ENCODE results near the gene PXDN.
"Not testable (repeated sequence)": the region's sequence is repeated elsewhere in the genome, so short reads cannot be mapped to it uniquely, and the experiment has no call there.

The PXDN gene

GRCh38 chr2:1774929-1775328, 30.6 kb upstream of the PXDN start:
- DNase-seq (ENCODE audit: low read depth): no peak

GRCh38 chr2:1773883-1774282, 29.6 kb upstream of the PXDN start:
- DNase-seq (ENCODE audit: low read depth): no peak

- peak; percentile 80 for DNase-seq (ENCODE audit: low read depth)
Observed at GRCh38 chr2:1772471-1773267, 28.4 kb upstream of the PXDN start.

- no peak for DNase-seq (ENCODE audit: low read depth)
Observed at GRCh38 chr2:1771626-1772280, 27.4 kb upstream of the PXDN start.

GRCh38 chr2:1770566-1771380, 26.5 kb upstream of the PXDN start:
- no peak for DNase-seq (ENCODE audit: low read depth)

GRCh38 chr2:1769703-1770422, 25.5 kb upstream of the PXDN start:
- peak; percentile 59 for DNase-seq (ENCODE audit: low read depth)

GRCh38 chr2:1767939-1768691, 23.8 kb upstream of the PXDN start:
- DNase-seq (ENCODE audit: low read depth): no peak

GRCh38 chr2:1766851-1767811, 22.8 kb upstream of the PXDN start:
- no peak for DNase-seq (ENCODE audit: low read depth)

GRCh38 chr2:1766425-1766824, 22.1 kb upstream of the PXDN start:
- no peak for DNase-seq (ENCODE audit: low read depth)

- DNase-seq (ENCODE audit: low read depth): peak; percentile 60
Observed at GRCh38 chr2:1765201-1765600, 20.9 kb upstream of the PXDN start.

- no peak for DNase-seq (ENCODE audit: low read depth)
Observed at GRCh38 chr2:1759611-1759930, 15.3 kb upstream of the PXDN start.

GRCh38 chr2:1758774-1759610, 14.7 kb upstream of the PXDN start:
- no peak for DNase-seq (ENCODE audit: low read depth)

GRCh38 chr2:1758171-1758570, 13.9 kb upstream of the PXDN start:
- no peak for DNase-seq (ENCODE audit: low read depth)

GRCh38 chr2:1757567-1757966, 13.3 kb upstream of the PXDN start:
- DNase-seq (ENCODE audit: low read depth): no peak

- not testable (repeated sequence) for DNase-seq (ENCODE audit: low read depth)
Observed at GRCh38 chr2:1757146-1757545, 12.8 kb upstream of the PXDN start.

- no peak for DNase-seq (ENCODE audit: low read depth)
Observed at GRCh38 chr2:1756456-1756855, 12.1 kb upstream of the PXDN start.

GRCh38 chr2:1755436-1756191, 11.3 kb upstream of the PXDN start:
- peak; percentile 87 for DNase-seq (ENCODE audit: low read depth)

- no peak for DNase-seq (ENCODE audit: low read depth)
Observed at GRCh38 chr2:1754461-1755170, 10.3 kb upstream of the PXDN start.

Measured in EH (cell line).